Measurements from ENCODE around the gene ZBTB5.

Gene ZBTB5

GRCh38 chr9:37414503-37414943 lies 50.7 kb downstream of the ZBTB5 start:
- TF ChIP-seq CTCF (IDR thresholded peaks at IDR 0.05; ENCODE audit: low read depth, low read length) = no peak
- DNase-seq (ENCODE audit: low read depth, low spot score) = no peak
- in situ Hi-C loops (cut with HindIII; ENCODE audit: low sequenced_read_pairs) = no loop called here
- H3K4me3 ChIP-seq (ENCODE audit: low read depth, low read length) = no peak overlapping the region

DNA sequence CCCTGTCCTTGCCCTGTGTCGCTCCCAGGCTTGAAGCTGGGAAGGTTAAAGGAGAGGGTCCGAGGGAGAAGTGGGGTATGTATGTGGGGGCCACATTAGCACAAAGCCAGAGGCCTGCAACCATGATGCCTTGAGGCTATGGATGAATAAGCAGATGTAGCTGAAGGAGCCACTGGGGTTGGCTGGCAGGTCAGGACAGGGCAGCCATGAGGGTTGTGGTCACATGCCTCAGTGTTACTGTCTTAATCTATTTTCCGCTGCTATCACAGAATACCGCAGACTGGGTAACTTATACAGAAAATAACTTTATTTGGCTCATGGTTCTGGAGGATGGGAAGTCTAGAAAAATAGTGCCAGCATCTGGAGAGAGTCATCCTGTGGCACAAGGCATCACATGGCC lies 51.9 kb downstream of the ZBTB5 start:
- no peak for DNase-seq (ENCODE audit: low read depth, low spot score)
- in situ Hi-C loops (cut with HindIII; ENCODE audit: low sequenced_read_pairs) = no loop called here
- no peak for TF ChIP-seq CTCF (IDR thresholded peaks at IDR 0.05; ENCODE audit: low read depth, low read length)
- no peak overlapping the region for H3K4me3 ChIP-seq (ENCODE audit: low read depth, low read length)

DNA sequence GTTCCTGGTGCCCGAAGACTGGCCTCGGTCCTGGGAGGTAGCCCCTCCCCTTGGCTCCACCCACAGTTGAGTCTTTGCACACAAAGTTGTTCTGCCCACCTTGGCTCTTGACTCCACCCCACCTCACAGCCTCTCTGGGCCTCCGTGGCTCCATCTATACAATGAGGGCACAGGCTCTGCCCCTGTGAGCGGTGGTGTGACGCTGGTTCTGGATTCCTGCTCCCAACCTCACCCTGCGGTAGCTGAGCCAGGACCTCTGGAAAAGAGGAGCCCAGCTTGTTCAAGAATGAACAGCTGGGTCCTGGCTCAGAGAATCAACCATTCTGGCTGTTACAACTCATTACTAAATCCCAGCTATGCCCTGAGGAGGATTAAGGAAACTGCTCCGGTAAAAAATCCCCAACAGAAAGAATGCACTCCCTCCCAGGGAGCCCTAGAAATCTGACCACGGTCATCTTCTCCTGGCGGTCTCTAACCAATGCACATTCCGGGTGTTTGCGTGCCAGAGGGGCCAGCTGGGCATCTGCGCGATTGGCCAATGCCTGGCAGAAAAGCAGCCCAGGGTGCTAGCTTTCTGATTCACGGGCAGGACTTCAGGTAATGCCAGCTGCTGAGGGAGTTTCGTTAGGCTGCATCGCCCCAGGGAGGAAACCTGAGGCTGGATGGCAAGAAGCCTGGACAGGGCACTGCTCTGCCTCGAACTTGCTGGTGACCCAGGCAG lies 52.7 kb downstream of the ZBTB5 start:
- TF ChIP-seq CTCF (IDR thresholded peaks at IDR 0.05; ENCODE audit: low read depth, low read length) = no peak
- in situ Hi-C loops (cut with HindIII; ENCODE audit: low sequenced_read_pairs) = no loop called here
- no peak overlapping the region for H3K4me3 ChIP-seq (ENCODE audit: low read depth, low read length)
- DNase-seq (ENCODE audit: low read depth, low spot score) = no peak

DNA sequence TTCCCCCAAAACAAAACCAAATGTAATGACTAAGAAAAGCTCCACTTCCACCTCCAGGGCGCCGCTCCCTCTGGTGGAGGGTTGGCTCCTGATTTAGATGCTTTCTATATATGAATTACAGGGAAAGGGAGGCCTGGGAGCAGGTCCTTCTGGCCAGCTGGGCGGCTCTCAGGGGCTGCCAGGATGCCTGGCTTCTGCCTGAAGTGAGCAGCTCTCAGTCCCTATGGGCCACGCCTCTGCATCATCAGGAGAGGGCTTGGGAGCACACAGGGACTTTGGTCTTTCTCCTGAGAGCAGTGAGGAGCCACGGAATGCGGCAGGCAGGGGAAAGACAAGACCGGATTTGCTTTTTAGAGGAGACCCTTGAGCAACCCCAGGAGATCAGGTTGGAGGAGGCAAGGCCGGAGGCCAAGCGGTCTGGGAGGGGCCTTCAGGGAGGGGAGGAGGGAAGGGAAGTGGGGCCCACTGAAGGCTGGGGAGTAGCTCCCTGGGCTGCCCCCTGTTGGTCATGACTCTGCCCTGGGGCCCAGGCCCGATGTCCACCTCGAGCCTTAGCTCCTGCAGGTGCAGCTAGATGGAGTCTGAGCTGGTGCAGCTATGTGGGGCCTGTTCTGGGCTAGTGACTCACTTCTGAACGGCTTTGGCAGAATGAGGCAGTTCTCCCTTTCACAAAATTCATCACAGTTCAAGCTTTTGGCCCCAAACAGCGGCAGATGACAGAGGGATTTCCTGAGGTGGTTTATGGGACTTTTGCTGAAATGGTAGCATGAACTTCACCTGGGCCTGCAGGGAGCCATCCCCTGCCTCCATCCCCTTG lies 54.1 kb downstream of the ZBTB5 start:
- DNase-seq (ENCODE audit: low read depth, low spot score) = no peak
- in situ Hi-C loops (cut with HindIII; ENCODE audit: low sequenced_read_pairs) = no loop called here

GRCh38 chr9:37410354-37410861 lies 54.8 kb downstream of the ZBTB5 start:
- in situ Hi-C loops (cut with HindIII; ENCODE audit: low sequenced_read_pairs) = no loop called here
- TF ChIP-seq CTCF (IDR thresholded peaks at IDR 0.05; ENCODE audit: low read depth, low read length) = no peak

More for the DNA sequence above, 54.1 kb downstream of the ZBTB5 start:
- TF ChIP-seq CTCF (IDR thresholded peaks at IDR 0.05; ENCODE audit: low read depth, low read length) = peak; percentile 48
- H3K4me3 ChIP-seq (ENCODE audit: low read depth, low read length) = no peak overlapping the region

DNA sequence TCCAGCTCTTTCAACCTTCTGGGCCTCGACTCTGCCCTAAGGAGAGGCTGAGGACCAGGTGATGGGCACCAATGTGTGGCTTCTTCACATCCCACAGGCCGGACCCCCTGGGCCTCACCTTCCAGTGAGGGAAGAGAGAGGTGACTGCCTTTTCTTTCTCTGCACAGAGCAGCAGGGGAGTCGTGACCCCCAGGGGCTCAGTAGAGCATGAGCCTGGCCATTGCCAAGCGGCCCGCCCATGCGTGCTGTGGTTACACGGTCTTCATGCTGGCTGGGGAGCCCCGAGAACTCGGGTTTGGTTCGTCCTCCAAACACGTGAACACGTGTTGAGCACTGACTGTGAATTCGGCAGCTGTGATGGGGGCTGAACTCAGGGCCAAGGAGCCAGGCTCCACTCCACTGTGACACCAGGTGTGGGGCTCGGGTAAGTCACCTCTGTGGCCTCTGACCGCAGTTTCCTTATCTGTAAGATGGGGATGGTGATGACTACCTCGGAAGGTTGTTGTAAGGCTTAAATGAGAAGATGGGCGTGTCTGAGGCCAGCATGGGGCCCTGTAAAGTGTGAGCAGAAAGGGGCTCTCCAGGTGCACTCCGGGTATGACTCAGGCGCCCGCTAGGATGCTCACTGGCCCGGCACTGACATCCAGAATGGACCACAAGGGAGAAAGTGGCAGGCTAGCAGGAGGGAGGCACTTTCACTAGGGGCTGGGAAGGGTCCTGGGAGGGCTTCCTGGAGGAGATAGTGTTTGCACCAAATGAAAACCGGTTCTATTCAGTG lies 56.1 kb downstream of the ZBTB5 start:
- no peak for DNase-seq (ENCODE audit: low read depth, low spot score)
- no peak overlapping the region for H3K4me3 ChIP-seq (ENCODE audit: low read depth, low read length)
- no peak for TF ChIP-seq CTCF (IDR thresholded peaks at IDR 0.05; ENCODE audit: low read depth, low read length)
- in situ Hi-C loops (cut with HindIII; ENCODE audit: low sequenced_read_pairs) = no loop called here

More at GRCh38 chr9:37410354-37410861, 54.8 kb downstream of the ZBTB5 start:
- no peak for DNase-seq (ENCODE audit: low read depth, low spot score)
- no peak overlapping the region for H3K4me3 ChIP-seq (ENCODE audit: low read depth, low read length)
